Measurements from ENCODE around the gene HYAL3. TPM values are rescaled to one million over a fixed set of nuclear protein-coding genes. Genes with fewer than 3 reads are reported as not detected.

HYAL3 gene
- total RNA-seq, 1 experiment from 2014 or later, result 10.3 TPM

GRCh38 chr3:50258029-50258680 is 41.0 kb downstream of the HYAL3 start:
- H3K4me1 ChIP-seq (ENCODE audit: control insufficient read depth in 1 of 2, insufficient read depth in 2 of 2, low read length in 2 of 2), result peaks cover 15 to 50% of the 10 kb centered on the region in 2 experiments
- no peaks in the 10 kb centered on the region for H3K79me2 ChIP-seq (ENCODE audit: insufficient read depth, low read length)
- H3K4me3 ChIP-seq (replicated peaks in 1 of 2; ENCODE audit: low read depth in 1 of 2, low read length in 2 of 2), result no peak overlapping the region
- TF ChIP-seq ZNF274 (IDR thresholded peaks at IDR 0.05; ENCODE audit: low read depth, low read length), result no peak
- no peak for TF ChIP-seq MAX (IDR thresholded peaks at IDR 0.05)
- no peak for TF ChIP-seq ELF1 (IDR thresholded peaks at IDR 0.05; ENCODE audit: borderline replicate concordance, low read depth)
- no peak for TF ChIP-seq FOSL1 (IDR thresholded peaks at IDR 0.05; ENCODE audit: low read depth)
- TF ChIP-seq RAD21 (IDR thresholded peaks at IDR 0.05; ENCODE audit: low read depth), result no peak
- TF ChIP-seq REST (IDR thresholded peaks at IDR 0.05; ENCODE audit: low read depth), result no peak
- TF ChIP-seq EZH2phosphoT487 (IDR thresholded peaks at IDR 0.05; ENCODE audit: borderline replicate concordance), result no peak
- TF ChIP-seq SP1 (IDR thresholded peaks at IDR 0.05; ENCODE audit: low read depth), result no peak
- TF ChIP-seq EGR1 (IDR thresholded peaks at IDR 0.05; ENCODE audit: low read depth), result no peak
- peaks cover 11 to 15% of the 10 kb centered on the region in 2 experiments; a peak in 3 of 4 replicates for H3K36me3 ChIP-seq (ENCODE audit: control insufficient read depth in 1 of 2, insufficient read depth in 2 of 2, low read length in 2 of 2)
- POLR2A ChIA-PET, result no interaction called here
- no peak overlapping the region for H3K9ac ChIP-seq (ENCODE audit: low read length)
- RAD21 ChIA-PET (ENCODE audit: low non-redundant PET in 1 of 2, low total read pairs in 2 of 2, uncharacterized antibody in 2 of 2, unreplicated experiment in 2 of 2), result no interaction called here
- no peak overlapping the region for H3K4me2 ChIP-seq (ENCODE audit: low read length)
- ATAC-seq (no peak), DNase-seq (ENCODE audit: low read depth, low spot score) (no peak)
- intact Hi-C loops (cut with micrococcal nuclease), result no loop called here
- H3K27ac ChIP-seq (ENCODE audit: low read depth, low read length), result no peak overlapping the region; the same call in 1 of the 2 replicates
- no TSS peak for BruUV-seq (replicated peaks)
- H4K20me1 ChIP-seq (ENCODE audit: insufficient read depth), result no peaks in the 10 kb centered on the region
- no peak overlapping the region for H2AFZ ChIP-seq (ENCODE audit: low read depth, low read length, poor library complexity, severe bottlenecking)
- CTCF ChIA-PET, result interaction anchor here (0.7 to 3.3 kb wide), 8 partner anchors 10 to 70 kb away, joined by 3 to 46 read pairs (median 6); partner anchors contain the start of genes GNAI2, HYAL3, NAA80 and TUSC2
- no peaks in the 10 kb centered on the region for H3K27me3 ChIP-seq (ENCODE audit: insufficient read depth, low read length)
- no peaks in the 10 kb centered on the region for H3K9me2 ChIP-seq (ENCODE audit: insufficient read depth)
- H3K9me3 ChIP-seq (ENCODE audit: control insufficient read depth in 1 of 2, insufficient read depth in 1 of 2, low read depth in 1 of 2, low read length in 2 of 2), result no peaks in the 10 kb centered on the region

All from HCT116 (cell line).